Measurements from ENCODE around the gene AMOTL2. TPM values are rescaled to one million over a fixed set of nuclear protein-coding genes. Genes with fewer than 3 reads are reported as not detected.

Gene AMOTL2
- total RNA-seq, 1 experiment from 2014 or later: 76.9 TPM

DNA sequence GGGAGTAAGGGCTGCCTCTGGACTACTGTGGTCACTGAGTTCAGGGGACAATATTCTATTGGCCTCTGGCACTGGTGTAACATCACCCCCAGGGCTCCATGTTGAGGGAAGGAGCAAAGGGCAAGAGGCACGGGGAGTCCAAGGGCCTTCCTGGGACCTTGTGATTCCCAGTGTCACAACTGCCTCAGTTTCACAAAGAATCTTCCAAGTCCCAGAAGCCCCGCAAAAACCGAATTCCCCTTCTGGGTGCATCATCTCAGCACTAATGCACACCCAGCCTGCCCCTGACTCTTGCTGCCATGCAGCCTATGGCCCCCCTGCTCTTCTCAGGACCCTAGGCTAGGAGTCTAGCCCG lies 5.5 kb downstream of the AMOTL2 start:
- POLR2A ChIA-PET: interaction anchor here (3.7 kb wide), 1 partner anchor 55 kb away, joined by 13 read pairs; no protein-coding TSS in a partner anchor
- Mint-ChIP-seq H3K9me3 (no peaks in the 10 kb centered on the region), H3K27me3 (ENCODE audit: low read depth) (no peaks in the 10 kb centered on the region; the same call in none of the 2 replicates), H3K36me3 (peaks cover 64% of the 10 kb centered on the region), H3K4me3 (no peak overlapping the region), H3K4me1 (peaks cover 63% of the 10 kb centered on the region), H3K27ac (no peak overlapping the region)
- ATAC-seq (no peak), DNase-seq (ENCODE audit: low spot score) (no peak)
- CTCF ChIA-PET: interaction anchor here (0.7 kb wide), 3 partner anchors 41 to 156 kb away, joined by 3 to 6 read pairs (median 3); no protein-coding TSS in a partner anchor
- TF ChIP-seq ZNF263 (CRISPR knock-in tag; IDR thresholded peaks at IDR 0.05; ENCODE audit: low read depth) (no peak), TP53 (CRISPR knock-in tag; IDR thresholded peaks at IDR 0.05) (no peak), TEAD4 (CRISPR knock-in tag; IDR thresholded peaks at IDR 0.05) (no peak), RELA (CRISPR knock-in tag; IDR thresholded peaks at IDR 0.05; ENCODE audit: borderline replicate concordance) (no peak), JAZF1 (CRISPR knock-in tag; IDR thresholded peaks at IDR 0.05) (no peak), SMAD3 (CRISPR knock-in tag; IDR thresholded peaks at IDR 0.05; ENCODE audit: borderline replicate concordance) (no peak), FOXP1 (CRISPR knock-in tag; IDR thresholded peaks at IDR 0.05; ENCODE audit: borderline replicate concordance) (no peak), ZNF396 (CRISPR knock-in tag; IDR thresholded peaks at IDR 0.05; ENCODE audit: borderline replicate concordance) (no peak), TEAD1 (CRISPR knock-in tag; IDR thresholded peaks at IDR 0.05) (no peak), ZNF219 (CRISPR knock-in tag; IDR thresholded peaks at IDR 0.05; ENCODE audit: borderline replicate concordance) (no peak)
- TF ChIP-seq, protein P1, sequence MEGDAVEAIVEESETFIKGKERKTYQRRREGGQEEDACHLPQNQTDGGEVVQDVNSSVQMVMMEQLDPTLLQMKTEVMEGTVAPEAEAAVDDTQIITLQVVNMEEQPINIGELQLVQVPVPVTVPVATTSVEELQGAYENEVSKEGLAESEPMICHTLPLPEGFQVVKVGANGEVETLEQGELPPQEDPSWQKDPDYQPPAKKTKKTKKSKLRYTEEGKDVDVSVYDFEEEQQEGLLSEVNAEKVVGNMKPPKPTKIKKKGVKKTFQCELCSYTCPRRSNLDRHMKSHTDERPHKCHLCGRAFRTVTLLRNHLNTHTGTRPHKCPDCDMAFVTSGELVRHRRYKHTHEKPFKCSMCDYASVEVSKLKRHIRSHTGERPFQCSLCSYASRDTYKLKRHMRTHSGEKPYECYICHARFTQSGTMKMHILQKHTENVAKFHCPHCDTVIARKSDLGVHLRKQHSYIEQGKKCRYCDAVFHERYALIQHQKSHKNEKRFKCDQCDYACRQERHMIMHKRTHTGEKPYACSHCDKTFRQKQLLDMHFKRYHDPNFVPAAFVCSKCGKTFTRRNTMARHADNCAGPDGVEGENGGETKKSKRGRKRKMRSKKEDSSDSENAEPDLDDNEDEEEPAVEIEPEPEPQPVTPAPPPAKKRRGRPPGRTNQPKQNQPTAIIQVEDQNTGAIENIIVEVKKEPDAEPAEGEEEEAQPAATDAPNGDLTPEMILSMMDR (IDR thresholded peaks at IDR 0.05): no peak
- TF ChIP-seq, protein P2, sequence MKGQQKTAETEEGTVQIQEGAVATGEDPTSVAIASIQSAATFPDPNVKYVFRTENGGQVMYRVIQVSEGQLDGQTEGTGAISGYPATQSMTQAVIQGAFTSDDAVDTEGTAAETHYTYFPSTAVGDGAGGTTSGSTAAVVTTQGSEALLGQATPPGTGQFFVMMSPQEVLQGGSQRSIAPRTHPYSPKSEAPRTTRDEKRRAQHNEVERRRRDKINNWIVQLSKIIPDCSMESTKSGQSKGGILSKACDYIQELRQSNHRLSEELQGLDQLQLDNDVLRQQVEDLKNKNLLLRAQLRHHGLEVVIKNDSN (CRISPR knock-in tag; IDR thresholded peaks at IDR 0.05): no peak
- TF ChIP-seq, protein P3, sequence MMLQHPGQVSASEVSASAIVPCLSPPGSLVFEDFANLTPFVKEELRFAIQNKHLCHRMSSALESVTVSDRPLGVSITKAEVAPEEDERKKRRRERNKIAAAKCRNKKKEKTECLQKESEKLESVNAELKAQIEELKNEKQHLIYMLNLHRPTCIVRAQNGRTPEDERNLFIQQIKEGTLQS (CRISPR knock-in tag; conservative IDR thresholded peaks at IDR 0.05): no peak
- TF ChIP-seq, protein P4, sequence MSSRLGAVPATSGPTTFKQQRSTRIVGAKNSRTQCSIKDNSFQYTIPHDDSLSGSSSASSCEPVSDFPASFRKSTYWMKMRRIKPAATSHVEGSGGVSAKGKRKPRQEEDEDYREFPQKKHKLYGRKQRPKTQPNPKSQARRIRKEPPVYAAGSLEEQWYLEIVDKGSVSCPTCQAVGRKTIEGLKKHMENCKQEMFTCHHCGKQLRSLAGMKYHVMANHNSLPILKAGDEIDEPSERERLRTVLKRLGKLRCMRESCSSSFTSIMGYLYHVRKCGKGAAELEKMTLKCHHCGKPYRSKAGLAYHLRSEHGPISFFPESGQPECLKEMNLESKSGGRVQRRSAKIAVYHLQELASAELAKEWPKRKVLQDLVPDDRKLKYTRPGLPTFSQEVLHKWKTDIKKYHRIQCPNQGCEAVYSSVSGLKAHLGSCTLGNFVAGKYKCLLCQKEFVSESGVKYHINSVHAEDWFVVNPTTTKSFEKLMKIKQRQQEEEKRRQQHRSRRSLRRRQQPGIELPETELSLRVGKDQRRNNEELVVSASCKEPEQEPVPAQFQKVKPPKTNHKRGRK (CRISPR knock-in tag; IDR thresholded peaks at IDR 0.05; ENCODE audit: borderline replicate concordance): no peak

DNA sequence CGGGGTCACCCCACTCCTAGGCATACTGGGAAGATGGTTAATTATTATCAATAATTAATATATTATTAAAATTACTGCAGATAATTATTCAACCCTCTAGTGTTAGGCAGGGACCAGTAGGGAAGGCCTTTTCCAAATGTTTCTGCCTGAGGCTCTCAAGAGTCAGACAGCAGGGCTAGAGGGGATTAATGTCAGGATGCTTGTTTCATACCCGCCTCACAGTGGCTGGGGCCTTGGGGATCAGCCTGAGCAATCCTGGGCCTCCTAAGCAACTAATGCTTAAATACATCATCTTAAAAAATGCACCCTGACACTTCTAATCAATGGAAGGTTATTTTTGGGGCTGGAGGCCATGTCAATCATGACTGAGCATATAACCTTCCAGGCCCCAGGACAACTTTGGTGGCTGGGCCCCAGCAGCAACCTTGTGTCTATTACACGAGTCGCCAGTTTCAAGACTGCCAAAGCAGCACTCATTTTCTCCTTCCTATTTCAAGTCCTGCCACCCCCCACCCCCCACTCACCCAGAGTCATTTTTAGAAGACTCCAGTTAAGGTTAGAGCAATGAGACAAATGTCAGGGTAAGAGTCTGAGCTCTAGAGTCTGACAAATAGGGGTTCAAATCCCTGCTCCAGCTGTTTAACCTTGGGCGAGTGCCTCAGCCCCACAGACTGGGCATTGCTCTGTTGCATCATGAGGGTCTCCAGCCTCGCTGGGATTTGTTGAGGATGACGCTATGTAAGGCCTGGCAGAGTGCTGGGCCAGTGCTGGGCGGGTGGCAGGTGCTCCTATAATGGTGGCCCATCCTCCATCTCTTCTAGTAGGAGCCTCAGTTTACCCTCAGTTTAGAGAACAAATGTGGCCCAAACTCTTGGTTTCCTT lies 6.1 kb downstream of the AMOTL2 start:
- ChIA-PET CTCF (interaction anchor here (0.7 to 2.0 kb wide), 7 partner anchors 10 to 106 kb away, joined by 3 to 12 read pairs (median 4); no protein-coding TSS in a partner anchor), POLR2A (interaction anchor here (0.6 to 3.7 kb wide), 3 partner anchors 12 to 55 kb away, joined by 3 to 13 read pairs (median 4); no protein-coding TSS in a partner anchor)
- Mint-ChIP-seq H3K27ac (no peak overlapping the region; the same call in 1 of the 2 replicates), H3K9me3 (no peaks in the 10 kb centered on the region), H3K4me1 (peaks cover 69% of the 10 kb centered on the region), H3K4me3 (no peak overlapping the region), H3K36me3 (peaks cover 68% of the 10 kb centered on the region), H3K27me3 (ENCODE audit: low read depth) (no peaks in the 10 kb centered on the region; the same call in none of the 2 replicates)
- no peak for ATAC-seq
- TF ChIP-seq HMGA2 (CRISPR knock-in tag; IDR thresholded peaks at IDR 0.05) (no peak), ZNF423 (CRISPR knock-in tag; IDR thresholded peaks at IDR 0.05) (no peak), OVOL2 (CRISPR knock-in tag; IDR thresholded peaks at IDR 0.05; ENCODE audit: borderline replicate concordance) (no peak), CREB1 (CRISPR knock-in tag; IDR thresholded peaks at IDR 0.05) (no peak)
- TF ChIP-seq, protein P5, sequence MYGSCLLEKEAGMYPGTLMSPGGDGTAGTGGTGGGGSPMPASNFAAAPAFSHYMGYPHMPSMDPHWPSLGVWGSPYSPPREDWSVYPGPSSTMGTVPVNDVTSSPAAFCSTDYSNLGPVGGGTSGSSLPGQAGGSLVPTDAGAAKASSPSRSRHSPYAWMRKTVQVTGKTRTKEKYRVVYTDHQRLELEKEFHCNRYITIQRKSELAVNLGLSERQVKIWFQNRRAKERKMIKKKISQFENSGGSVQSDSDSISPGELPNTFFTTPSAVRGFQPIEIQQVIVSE (CRISPR knock-in tag; IDR thresholded peaks at IDR 0.05; ENCODE audit: borderline replicate concordance): no peak
- no peak for DNase-seq (ENCODE audit: low spot score)

Measured in WTC11 (cell line).